Memory B cell (primary cell): ENCODE results near the gene STARD9.
"Not testable (repeated sequence)": the region's sequence is repeated elsewhere in the genome, so short reads cannot be mapped to it uniquely, and the experiment has no call there.

Experiments used
- ATAC-seq: fragments of 150-1000 bp; cut with Tn5 transposase; 2 replicates; pipeline ENCODE4 v1.10.0; 2021; ENCODE audit warnings: low read depth, mild to moderate bottlenecking, moderate library complexity
- DNase-seq, 2 donors: peaks; one replicate each; pipeline ENCODE4 v3.0.0; 2022; ENCODE audit warnings: low spot score in 2 of 2
- H3K27ac Mint-ChIP-seq: one replicate; pipeline ENCODE4 v1.8.0; 2022; ENCODE audit warnings: mild to moderate bottlenecking, moderate library complexity, mixed read lengths
- H3K27me3 Mint-ChIP-seq: one replicate; pipeline ENCODE4 v1.8.0; 2022; ENCODE audit warnings: mixed read lengths
- H3K36me3 Mint-ChIP-seq: one replicate; pipeline ENCODE4 v1.8.0; 2022; ENCODE audit warnings: mild to moderate bottlenecking, mixed read lengths
- H3K4me1 Mint-ChIP-seq: one replicate; pipeline ENCODE4 v1.8.0; 2022; ENCODE audit warnings: mixed read lengths
- H3K4me3 Mint-ChIP-seq: one replicate; pipeline ENCODE4 v1.8.0; 2022; ENCODE audit warnings: mild to moderate bottlenecking, moderate library complexity, mixed read lengths
- H3K9me3 Mint-ChIP-seq: one replicate; pipeline ENCODE4 v1.8.0; 2022; ENCODE audit warnings: mixed read lengths

Gene STARD9

GRCh38 chr15:42576776-42577175 is 1.4 kb downstream of the STARD9 start:
- Mint-ChIP-seq H3K27me3 (no peaks in the 10 kb centered on the region), H3K9me3 (no peaks in the 10 kb centered on the region), H3K27ac (no peak overlapping the region), H3K4me3 (peak overlapping the region; percentile 91), H3K36me3 (no peaks in the 10 kb centered on the region), H3K4me1 (peaks cover 26% of the 10 kb centered on the region)
- DNase-seq, result no peak
- ATAC-seq, result no peak

- H3K27ac Mint-ChIP-seq, result no peak overlapping the region
- no peaks in the 10 kb centered on the region for H3K9me3 Mint-ChIP-seq
- DNase-seq (no peak), ATAC-seq (no peak)
- no peak overlapping the region for H3K4me3 Mint-ChIP-seq
- no peaks in the 10 kb centered on the region for H3K27me3 Mint-ChIP-seq
- no peaks in the 10 kb centered on the region for H3K36me3 Mint-ChIP-seq
- H3K4me1 Mint-ChIP-seq, result peaks cover 27% of the 10 kb centered on the region
Observed at GRCh38 chr15:42577514-42578031, 2.2 kb downstream of the STARD9 start.

- no peaks in the 10 kb centered on the region for H3K27me3 Mint-ChIP-seq
- H3K4me1 Mint-ChIP-seq, result peaks cover 30% of the 10 kb centered on the region
- H3K27ac Mint-ChIP-seq, result no peak overlapping the region
- ATAC-seq, result no peak
- no peaks in the 10 kb centered on the region for H3K36me3 Mint-ChIP-seq
- DNase-seq, result no peak
- H3K9me3 Mint-ChIP-seq, result no peaks in the 10 kb centered on the region
- H3K4me3 Mint-ChIP-seq, result no peak overlapping the region
Observed at GRCh38 chr15:42578984-42579537, 3.7 kb downstream of the STARD9 start.

- DNase-seq (peak; percentile 60 to 65), ATAC-seq (peak; percentile 99)
- Mint-ChIP-seq H3K9me3 (no peaks in the 10 kb centered on the region), H3K36me3 (no peaks in the 10 kb centered on the region), H3K4me3 (peak overlapping the region; percentile 90), H3K27me3 (no peaks in the 10 kb centered on the region), H3K27ac (peak overlapping the region; percentile 69), H3K4me1 (peaks cover 22% of the 10 kb centered on the region)
Observed at GRCh38 chr15:42581272-42581730, 5.9 kb downstream of the STARD9 start.

GRCh38 chr15:42582569-42583375 is 7.4 kb downstream of the STARD9 start:
- ATAC-seq (no peak), DNase-seq (no peak)
- Mint-ChIP-seq H3K36me3 (no peaks in the 10 kb centered on the region), H3K27me3 (no peaks in the 10 kb centered on the region), H3K4me1 (peaks cover 16% of the 10 kb centered on the region), H3K4me3 (no peak overlapping the region), H3K27ac (no peak overlapping the region), H3K9me3 (no peaks in the 10 kb centered on the region)

GRCh38 chr15:42584031-42584765 is 8.8 kb downstream of the STARD9 start:
- Mint-ChIP-seq H3K4me1 (peaks cover 16% of the 10 kb centered on the region), H3K27me3 (no peaks in the 10 kb centered on the region), H3K4me3 (no peak overlapping the region), H3K27ac (no peak overlapping the region), H3K36me3 (no peaks in the 10 kb centered on the region), H3K9me3 (no peaks in the 10 kb centered on the region)
- no peak for DNase-seq
- ATAC-seq, result no peak

GRCh38 chr15:42590619-42591237 is 15.3 kb downstream of the STARD9 start:
- H3K27me3 Mint-ChIP-seq, result no peaks in the 10 kb centered on the region
- no peaks in the 10 kb centered on the region for H3K9me3 Mint-ChIP-seq
- H3K4me3 Mint-ChIP-seq, result no peak overlapping the region
- H3K27ac Mint-ChIP-seq, result no peak overlapping the region
- ATAC-seq (no peak), DNase-seq (no peak)
- H3K4me1 Mint-ChIP-seq, result no peaks in the 10 kb centered on the region
- peaks cover 2% of the 10 kb centered on the region for H3K36me3 Mint-ChIP-seq

GRCh38 chr15:42591238-42591934 is 16.0 kb downstream of the STARD9 start:
- Mint-ChIP-seq H3K36me3 (peaks cover 2% of the 10 kb centered on the region), H3K9me3 (no peaks in the 10 kb centered on the region), H3K27ac (no peak overlapping the region), H3K27me3 (no peaks in the 10 kb centered on the region), H3K4me1 (no peaks in the 10 kb centered on the region), H3K4me3 (no peak overlapping the region)
- ATAC-seq (no peak), DNase-seq (no peak)

GRCh38 chr15:42592716-42593115 is 17.3 kb downstream of the STARD9 start:
- H3K4me1 Mint-ChIP-seq, result no peaks in the 10 kb centered on the region
- H3K36me3 Mint-ChIP-seq, result peaks cover 2% of the 10 kb centered on the region
- ATAC-seq, result no peak
- H3K27me3 Mint-ChIP-seq, result no peaks in the 10 kb centered on the region
- H3K9me3 Mint-ChIP-seq, result no peaks in the 10 kb centered on the region
- no peak for DNase-seq
- H3K4me3 Mint-ChIP-seq, result no peak overlapping the region
- H3K27ac Mint-ChIP-seq, result no peak overlapping the region

- no peak for DNase-seq
- no peak overlapping the region for H3K27ac Mint-ChIP-seq
- no peak overlapping the region for H3K4me3 Mint-ChIP-seq
- no peaks in the 10 kb centered on the region for H3K4me1 Mint-ChIP-seq
- ATAC-seq, result no peak
- no peaks in the 10 kb centered on the region for H3K27me3 Mint-ChIP-seq
- H3K9me3 Mint-ChIP-seq, result no peaks in the 10 kb centered on the region
- peaks cover 2% of the 10 kb centered on the region for H3K36me3 Mint-ChIP-seq
Observed at GRCh38 chr15:42593143-42593542, 17.7 kb downstream of the STARD9 start.

GRCh38 chr15:42594095-42594494 is 18.7 kb downstream of the STARD9 start:
- Mint-ChIP-seq H3K36me3 (peaks cover 2% of the 10 kb centered on the region), H3K4me3 (no peak overlapping the region), H3K9me3 (no peaks in the 10 kb centered on the region), H3K27me3 (no peaks in the 10 kb centered on the region), H3K27ac (no peak overlapping the region), H3K4me1 (no peaks in the 10 kb centered on the region)
- DNase-seq (no peak), ATAC-seq (no peak)

- no peak overlapping the region for H3K4me3 Mint-ChIP-seq
- DNase-seq (no peak), ATAC-seq (no peak)
- H3K9me3 Mint-ChIP-seq, result no peaks in the 10 kb centered on the region
- H3K27ac Mint-ChIP-seq, result no peak overlapping the region
- no peaks in the 10 kb centered on the region for H3K27me3 Mint-ChIP-seq
- H3K36me3 Mint-ChIP-seq, result peaks cover 9% of the 10 kb centered on the region
- no peaks in the 10 kb centered on the region for H3K4me1 Mint-ChIP-seq
Observed at GRCh38 chr15:42595626-42596240, 20.3 kb downstream of the STARD9 start.

GRCh38 chr15:42601316-42601715 is 25.9 kb downstream of the STARD9 start:
- Mint-ChIP-seq H3K36me3 (peaks cover 10% of the 10 kb centered on the region), H3K4me1 (peaks cover 15% of the 10 kb centered on the region)
- ATAC-seq, H3K9me3 Mint-ChIP-seq, DNase-seq, H3K4me3 Mint-ChIP-seq, H3K27me3 Mint-ChIP-seq, H3K27ac Mint-ChIP-seq: not testable (repeated sequence)
